Bronchial epithelial cell (primary cell): ENCODE measurements around the gene CHRNA5. TPM values are rescaled to one million over a fixed set of nuclear protein-coding genes. Genes with fewer than 3 reads are reported as not detected.
"Not testable (repeated sequence)": the region's sequence is repeated elsewhere in the genome, so short reads cannot be mapped to it uniquely, and the experiment has no call there.

Experiments
- DNase-seq: peaks from one replicate; pipeline ENCODE4 v3.0.0-alpha.2; 2010; ENCODE audit warnings: low read depth
- FAIRE-seq: peaks from 2 replicates; lab custom pipeline; 2011; peaks lifted over from hg19 to GRCh38; lab: Jason Lieb, UNC
- H3K27me3 ChIP-seq: 2 replicates; pipeline ENCODE4 v1.5.1; 2011; ENCODE audit warnings: low read length; ENCODE audit not compliant: control insufficient read depth, insufficient read depth
- H3K36me3 ChIP-seq: 2 replicates; pipeline ENCODE4 v1.5.1; 2011; ENCODE audit warnings: low read length; ENCODE audit not compliant: control insufficient read depth, insufficient read depth
- H3K4me3 ChIP-seq: 2 replicates; pipeline ENCODE4 v1.5.1; 2011; ENCODE audit warnings: mild to moderate bottlenecking, low read depth, low read length, control low read depth
- CTCF ChIP-seq: IDR thresholded peaks from 2 replicates; pipeline ENCODE4 v1.5.1; 2011; ENCODE audit warnings: mild to moderate bottlenecking, moderate library complexity, low read length, control low read depth, inconsistent platforms; ENCODE audit not compliant: insufficient read depth, severe bottlenecking
- total RNA-seq: library from RNA; depleted of rRNA; stranded (reverse); fragments of >200 nt; gene quantifications from 2 replicates; pipeline ENCODE4 v1.2.1, GENCODE V29; 2014

Gene CHRNA5
- total RNA-seq, 1 donor from 2014 or later, result 2.4 TPM

DNA sequence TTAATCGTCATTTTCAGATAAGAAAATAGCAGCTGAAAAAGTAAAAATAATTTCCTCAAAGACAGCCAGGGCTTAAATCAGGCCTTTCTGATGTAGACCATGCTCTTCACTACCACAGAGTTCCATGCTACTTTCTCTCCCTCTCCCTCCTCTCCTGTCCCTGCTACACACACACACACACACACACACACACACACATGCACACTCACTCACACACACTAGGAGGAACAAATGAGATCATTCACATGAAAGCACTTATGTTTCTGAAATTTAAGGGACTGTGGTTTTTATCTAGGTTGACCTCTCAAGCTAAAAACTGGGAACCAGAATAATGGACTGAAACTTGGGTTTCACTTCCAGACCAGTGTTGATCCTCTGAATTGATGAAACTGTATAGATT lies 29.2 kb upstream of the CHRNA5 start:
- DNase-seq, result no peak
- no peak for FAIRE-seq
- no peak for TF ChIP-seq CTCF
- H3K36me3 ChIP-seq, result no peaks in the 10 kb centered on the region
- H3K4me3 ChIP-seq, result no peak overlapping the region
- H3K27me3 ChIP-seq, result no peaks in the 10 kb centered on the region

GRCh38 chr15:78537266-78537905 lies 27.9 kb upstream of the CHRNA5 start:
- FAIRE-seq, result no peak
- no peaks in the 10 kb centered on the region for H3K27me3 ChIP-seq

DNA sequence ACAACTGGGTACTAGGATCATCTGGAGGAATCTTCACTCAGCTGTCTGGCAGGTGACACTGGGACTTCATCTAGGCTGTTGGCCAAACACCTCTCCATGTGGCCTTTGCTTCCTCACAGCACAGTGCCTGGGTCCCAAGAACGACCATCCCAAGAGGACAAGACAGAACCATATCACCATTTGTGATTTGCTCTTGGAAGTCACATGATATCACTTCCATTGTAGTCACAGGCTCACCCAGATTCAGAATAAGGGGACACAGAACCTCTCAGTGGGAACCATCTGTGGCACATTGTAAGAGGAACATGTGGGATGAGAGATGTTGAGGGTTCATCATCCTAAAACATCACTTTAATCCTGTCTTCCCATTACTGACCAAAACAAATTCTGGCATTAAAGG lies 27.0 kb upstream of the CHRNA5 start:
- H3K36me3 ChIP-seq, result peaks cover 2% of the 10 kb centered on the region
- DNase-seq, result no peak
- H3K27me3 ChIP-seq, result no peaks in the 10 kb centered on the region
- no peak overlapping the region for H3K4me3 ChIP-seq
- FAIRE-seq, result no peak
- no peak for TF ChIP-seq CTCF

More at GRCh38 chr15:78537266-78537905, 27.9 kb upstream of the CHRNA5 start:
- Histone ChIP-seq H3K36me3 (no peaks in the 10 kb centered on the region), H3K4me3 (no peak overlapping the region)
- DNase-seq, result no peak
- no peak for TF ChIP-seq CTCF

DNA sequence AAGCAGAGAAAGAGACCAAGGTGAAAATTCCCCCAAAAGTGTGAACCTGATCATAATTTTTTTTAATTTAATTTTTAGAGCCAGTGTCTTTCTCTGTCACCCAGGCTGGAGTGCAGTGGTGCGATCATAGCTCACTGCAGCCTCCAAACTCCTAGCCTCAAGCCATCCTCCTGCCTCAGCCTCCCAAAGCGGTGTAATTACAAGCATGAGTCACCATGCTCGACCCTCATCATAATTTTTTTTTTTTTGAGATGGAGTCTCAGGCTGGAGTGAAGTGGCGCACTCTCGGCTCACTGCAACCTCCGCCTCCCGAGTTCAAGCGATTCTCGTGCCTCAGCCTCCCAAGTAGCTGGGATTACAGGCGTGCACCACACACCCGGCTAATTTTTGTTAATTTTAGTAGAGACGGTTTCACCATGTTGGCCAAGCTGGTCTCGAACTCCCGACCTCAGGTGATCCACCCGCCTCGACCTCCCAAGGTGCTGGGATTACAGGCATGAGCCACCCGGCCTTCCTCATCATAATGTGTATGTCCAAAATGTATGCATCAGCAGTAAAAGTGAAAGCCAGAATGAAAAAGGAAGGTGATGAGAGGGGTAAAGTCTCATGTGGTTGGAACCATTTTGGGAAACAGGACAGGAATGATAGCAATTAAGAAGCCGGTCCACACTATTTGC lies 25.7 kb upstream of the CHRNA5 start:
- peak overlapping the region; percentile 69 for H3K4me3 ChIP-seq
- H3K27me3 ChIP-seq, FAIRE-seq, DNase-seq, H3K36me3 ChIP-seq: not testable (repeated sequence)

GRCh38 chr15:78540141-78540870 lies 25.0 kb upstream of the CHRNA5 start, which contains the start of gene PSMA4:
TSS of gene PSMA4 (plus strand) at chr15:78540444. CDS start at chr15:78541928, 1,484 bp downstream.
- TF ChIP-seq CTCF, result no peak
- peaks cover 4% of the 10 kb centered on the region for H3K36me3 ChIP-seq
- peak within 1 kb of the TSS; percentile 69 for H3K4me3 ChIP-seq
- FAIRE-seq, result no peak
- peak; percentile 55 for DNase-seq
- H3K27me3 ChIP-seq, result no peaks in the 10 kb centered on the region
